Measurements from ENCODE around the gene KCNIP1.

- TF ChIP-seq, protein P1, sequence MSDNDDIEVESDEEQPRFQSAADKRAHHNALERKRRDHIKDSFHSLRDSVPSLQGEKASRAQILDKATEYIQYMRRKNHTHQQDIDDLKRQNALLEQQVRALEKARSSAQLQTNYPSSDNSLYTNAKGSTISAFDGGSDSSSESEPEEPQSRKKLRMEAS (IDR thresholded peaks at IDR 0.05; ENCODE audit: low read depth) = no peak
- TF ChIP-seq RFX5 (IDR thresholded peaks at IDR 0.05; ENCODE audit: low read length) (no peak), CTCF (IDR thresholded peaks at IDR 0.05) (no peak), RXRA (IDR thresholded peaks at IDR 0.05; ENCODE audit: borderline replicate concordance, low read depth) (no peak), EP300 (IDR thresholded peaks at IDR 0.05; ENCODE audit: borderline replicate concordance in 1 of 2, low read depth in 1 of 2, low read length in 1 of 2) (no peak)
These were observed 215.7 kb downstream of the KCNIP1 start for GRCh38 chr5:170719551-170719950.

Data from SK-N-SH (cell line).